Panc1 (cell line): ENCODE data around the gene INTS11. TPM values are rescaled to one million over a fixed set of nuclear protein-coding genes. Genes with fewer than 3 reads are reported as not detected.

ENCODE experiments used
- ATAC-seq: fragments of 200-7000 bp; cut with Tn5 transposase; 2 replicates; pipeline ENCODE4 v1.9.1; 2020; ENCODE audit warnings: mild to moderate bottlenecking, moderate library complexity
- BruUV-seq: library from RNA; stranded (reverse); fragments of 400-500 nt; replicated peaks from 2 replicates; lab custom pipeline; 2021; lab: Mats Ljungman, UMichigan
- CTCF ChIA-PET: fragments of 300-600 bp; sonication (Branson Sonifier 250); formaldehyde crosslinking; loops from one replicate; lab custom pipeline; 2022; ENCODE audit warnings: antibody characterized with exemption; lab: Charles Lee
- POLR2A ChIA-PET: fragments of 300-600 bp; sonication (Branson Sonifier 250); formaldehyde crosslinking; loops from one replicate; lab custom pipeline; 2022; ENCODE audit warnings: antibody characterized with exemption; lab: Charles Lee
- DNase-seq: peaks from one replicate; pipeline ENCODE4 v3.0.0-alpha.2; 2010; ENCODE audit warnings: low read depth, low spot score
- H3K27ac ChIP-seq: 2 replicates; pipeline ENCODE4 v1.5.1; 2011; ENCODE audit warnings: mild to moderate bottlenecking, low read length, inconsistent platforms
- H3K27me3 ChIP-seq: fragments of 200-500 bp; sonication (Bioruptor generic); 2 replicates; pipeline ENCODE4 v1.6.0; 2014; ENCODE audit warnings: low read length, inconsistent platforms; ENCODE audit not compliant: control insufficient read depth, insufficient read depth
- H3K36me3 ChIP-seq: fragments of 200-500 bp; sonication (Bioruptor generic); 2 replicates; pipeline ENCODE4 v1.5.1; 2014; ENCODE audit warnings: inconsistent platforms, mild to moderate bottlenecking, low read length, moderate library complexity; ENCODE audit not compliant: control insufficient read depth, insufficient read depth
- H3K4me1 ChIP-seq: 2 replicates; pipeline ENCODE4 v1.5.1; 2011; ENCODE audit warnings: inconsistent platforms, mild to moderate bottlenecking, low read length, moderate library complexity; ENCODE audit not compliant: control insufficient read depth, insufficient read depth
- H3K4me3 ChIP-seq, 2 experiments: 2 replicates each; pipeline ENCODE4 v1.5.1; 2011 to 2012; ENCODE audit warnings: low read depth in 2 of 2, low read length in 2 of 2, mild to moderate bottlenecking in 2 of 2, inconsistent platforms in 1 of 2, moderate library complexity in 1 of 2
- H3K9me3 ChIP-seq: fragments of 200-500 bp; sonication (Bioruptor generic); 2 replicates; pipeline ENCODE4 v1.5.1; 2014; ENCODE audit warnings: low read depth, mild to moderate bottlenecking, inconsistent platforms, low read length, moderate library complexity; ENCODE audit not compliant: control insufficient read depth, insufficient read depth
- POLR2AphosphoS5 ChIP-seq: IDR thresholded peaks from 2 replicates; pipeline ENCODE4 v1.6.1; 2012; ENCODE audit warnings: mild to moderate bottlenecking, low read depth, low read length, moderate library complexity
- SIN3A ChIP-seq: IDR thresholded peaks from 2 replicates; pipeline ENCODE4 v1.6.1; 2012; ENCODE audit warnings: low read depth, mild to moderate bottlenecking, low read length, moderate library complexity, borderline replicate concordance; ENCODE audit not compliant: insufficient read depth
- TCF7L2 ChIP-seq: IDR thresholded peaks from 2 replicates; pipeline ENCODE4 v1.6.1; 2011; ENCODE audit warnings: mild to moderate bottlenecking, low read depth, low read length, inconsistent platforms
- in situ Hi-C: cut with HindIII; loops from 2 replicates; pipeline ENCODE4 v1.10.0; 2016; ENCODE audit warnings: low sequenced_read_pairs, low pct_unique_long_range_greater_than_20kb
- intact Hi-C: fragments of 100-400 bp; cut with micrococcal nuclease; formaldehyde crosslinking; loops from one replicate; pipeline ENCODE4 v1.10.0; 2022; ENCODE audit not compliant: unreplicated experiment
- microRNA-seq: library from miRNA; unstranded; fragments of <30 nt; microRNA quantifications from one replicate; pipeline ENCODE4 v1.1.0, GENCODE V29; 2020; ENCODE audit not compliant: unreplicated experiment
- total RNA-seq: library from RNA; stranded (reverse); gene quantifications from one replicate; pipeline ENCODE4 v1.2.1, GENCODE V29; 2021; ENCODE audit not compliant: unreplicated experiment
- TF ChIP-seq, protein P1 (sequence below), 2 experiments: IDR thresholded peaks; 2 replicates each; pipeline ENCODE4 v1.6.1; 2011 to 2012; ENCODE audit warnings: low read depth in 2 of 2, control low read depth in 1 of 2, low read length in 1 of 2, mild to moderate bottlenecking in 1 of 2, moderate library complexity in 1 of 2; ENCODE audit not compliant: insufficient read depth in 1 of 2

Gene INTS11
- total RNA-seq, 1 experiment from 2014 or later: 114 TPM

DNA sequence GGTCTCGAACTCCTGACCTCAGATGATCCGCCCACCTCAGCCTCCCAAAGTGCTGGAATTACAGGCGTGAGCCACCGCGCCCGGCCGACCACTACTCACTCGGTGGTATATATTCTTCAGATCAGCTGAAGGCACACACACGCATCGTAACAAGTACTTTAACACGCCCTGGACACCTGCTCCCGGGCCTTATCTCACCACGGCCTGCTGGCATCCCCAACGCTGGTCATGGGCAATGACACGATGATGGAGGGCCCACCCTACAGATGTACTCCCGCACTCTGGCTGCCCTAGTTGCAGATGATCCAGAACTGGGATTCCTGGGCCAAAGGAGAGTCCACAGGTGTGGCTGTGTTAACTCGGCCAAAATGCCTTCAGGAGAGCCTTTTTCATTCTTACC is 62.4 kb downstream of the INTS11 start:
- no peaks in the 10 kb centered on the region for H3K27me3 ChIP-seq
- H3K4me3 ChIP-seq: no peak overlapping the region
- no peak for ATAC-seq
- no peak overlapping the region for H3K27ac ChIP-seq
- H3K36me3 ChIP-seq: no peaks in the 10 kb centered on the region; the same call in 1 of the 2 replicates
- H3K4me1 ChIP-seq: 0 out of 2 replicates have a peak, but pooled peaks cover 3% of the 10 kb centered on the region
- in situ Hi-C loops (no loop called here), intact Hi-C loops (no loop called here)
- TF ChIP-seq POLR2AphosphoS5 (no peak), TCF7L2 (no peak), SIN3A (no peak)
- TF ChIP-seq, protein P1, sequence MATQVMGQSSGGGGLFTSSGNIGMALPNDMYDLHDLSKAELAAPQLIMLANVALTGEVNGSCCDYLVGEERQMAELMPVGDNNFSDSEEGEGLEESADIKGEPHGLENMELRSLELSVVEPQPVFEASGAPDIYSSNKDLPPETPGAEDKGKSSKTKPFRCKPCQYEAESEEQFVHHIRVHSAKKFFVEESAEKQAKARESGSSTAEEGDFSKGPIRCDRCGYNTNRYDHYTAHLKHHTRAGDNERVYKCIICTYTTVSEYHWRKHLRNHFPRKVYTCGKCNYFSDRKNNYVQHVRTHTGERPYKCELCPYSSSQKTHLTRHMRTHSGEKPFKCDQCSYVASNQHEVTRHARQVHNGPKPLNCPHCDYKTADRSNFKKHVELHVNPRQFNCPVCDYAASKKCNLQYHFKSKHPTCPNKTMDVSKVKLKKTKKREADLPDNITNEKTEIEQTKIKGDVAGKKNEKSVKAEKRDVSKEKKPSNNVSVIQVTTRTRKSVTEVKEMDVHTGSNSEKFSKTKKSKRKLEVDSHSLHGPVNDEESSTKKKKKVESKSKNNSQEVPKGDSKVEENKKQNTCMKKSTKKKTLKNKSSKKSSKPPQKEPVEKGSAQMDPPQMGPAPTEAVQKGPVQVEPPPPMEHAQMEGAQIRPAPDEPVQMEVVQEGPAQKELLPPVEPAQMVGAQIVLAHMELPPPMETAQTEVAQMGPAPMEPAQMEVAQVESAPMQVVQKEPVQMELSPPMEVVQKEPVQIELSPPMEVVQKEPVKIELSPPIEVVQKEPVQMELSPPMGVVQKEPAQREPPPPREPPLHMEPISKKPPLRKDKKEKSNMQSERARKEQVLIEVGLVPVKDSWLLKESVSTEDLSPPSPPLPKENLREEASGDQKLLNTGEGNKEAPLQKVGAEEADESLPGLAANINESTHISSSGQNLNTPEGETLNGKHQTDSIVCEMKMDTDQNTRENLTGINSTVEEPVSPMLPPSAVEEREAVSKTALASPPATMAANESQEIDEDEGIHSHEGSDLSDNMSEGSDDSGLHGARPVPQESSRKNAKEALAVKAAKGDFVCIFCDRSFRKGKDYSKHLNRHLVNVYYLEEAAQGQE (IDR thresholded peaks at IDR 0.05; ENCODE audit: insufficient read depth in 1 of 2, low read depth in 2 of 2, low read length in 1 of 2): no peak
- no TSS peak for BruUV-seq
- H3K9me3 ChIP-seq: no peaks in the 10 kb centered on the region
- DNase-seq: no peak
- ChIA-PET POLR2A (no interaction called here), CTCF (no interaction called here)

Small RNA genes within 50 kb of the gene (microRNA-seq; reads per million reads assigned to microRNA genes)
- gene MIR6726 (not detected), gene MIR6727 (not detected), gene MIR6808 (not detected)

Other genes with a start within 250 kb of the INTS11 start
- 28.8 TPM for gene C1orf159, start 208.6 kb downstream of the INTS11 start, total RNA-seq
- not detected for gene TTLL10, start 150.8 kb downstream of the INTS11 start, total RNA-seq
- gene TNFRSF18, start 118.1 kb downstream of the INTS11 start, total RNA-seq: 4.3 TPM
- 0.62 TPM for gene TNFRSF4, start 110.5 kb downstream of the INTS11 start, total RNA-seq
- gene SDF4, start 92.7 kb downstream of the INTS11 start, total RNA-seq: 335 TPM
- gene B3GALT6, start 92.4 kb downstream of the INTS11 start, total RNA-seq: 46.4 TPM
- 41.4 TPM for gene C1QTNF12, start 77.9 kb downstream of the INTS11 start, total RNA-seq
- gene UBE2J2, start 50.8 kb downstream of the INTS11 start, total RNA-seq: 101 TPM
- 9.8 TPM for gene SCNN1D, start 44.2 kb downstream of the INTS11 start, total RNA-seq
- 30.7 TPM for gene ACAP3, start 16.7 kb downstream of the INTS11 start, total RNA-seq
- gene PUSL1, start 16.1 kb downstream of the INTS11 start, total RNA-seq: 46.9 TPM
- 52.2 TPM for gene CPTP, start 142 bp upstream of the INTS11 start, total RNA-seq
- 0.31 TPM for gene TAS1R3, start 6.6 kb upstream of the INTS11 start, total RNA-seq
- gene DVL1, start 24.8 kb upstream of the INTS11 start, total RNA-seq: 144 TPM
- 96.0 TPM for gene MXRA8, start 33.9 kb upstream of the INTS11 start, total RNA-seq
- gene AURKAIP1, start 50.5 kb upstream of the INTS11 start, total RNA-seq: 335 TPM
- gene CCNL2, start 74.7 kb upstream of the INTS11 start, total RNA-seq: 297 TPM
- 196 TPM for gene MRPL20, start 82.6 kb upstream of the INTS11 start, total RNA-seq
- gene ANKRD65, start 96.6 kb upstream of the INTS11 start, total RNA-seq: 1.9 TPM
- 858 TPM for gene VWA1, start 111.0 kb upstream of the INTS11 start, total RNA-seq
- 10.6 TPM for gene ATAD3C, start 125.0 kb upstream of the INTS11 start, total RNA-seq
- 104 TPM for gene ATAD3B, start 147.1 kb upstream of the INTS11 start, total RNA-seq
- 57.5 TPM for gene ATAD3A, start 187.5 kb upstream of the INTS11 start, total RNA-seq
- gene TMEM240, start 216.0 kb upstream of the INTS11 start, total RNA-seq: 4.1 TPM